SK-N-SH treated with all-trans-retinoic acid at 6 μM for 48 hours (cell line): ENCODE data around the gene TANC2.

Experiments
- SNAI2 ChIP-seq: fragments of 250-450 bp; sonication (Bioruptor Pico); IDR thresholded peaks from 2 replicates; pipeline ENCODE4 v1.5.0; 2020; ENCODE audit warnings: mild to moderate bottlenecking, moderate library complexity
- TF ChIP-seq, protein P1 (sequence below): fragments of 250-450 bp; sonication (Bioruptor Pico); IDR thresholded peaks from 2 replicates; pipeline ENCODE4 v1.5.1; 2021; ENCODE audit warnings: mild to moderate bottlenecking, moderate library complexity

GRCh38 chr17:62995377-62995885 is 29.4 kb downstream of the TANC2 start:
- TF ChIP-seq SNAI2 (CRISPR knock-in tag), result no peak
- TF ChIP-seq, protein P1, sequence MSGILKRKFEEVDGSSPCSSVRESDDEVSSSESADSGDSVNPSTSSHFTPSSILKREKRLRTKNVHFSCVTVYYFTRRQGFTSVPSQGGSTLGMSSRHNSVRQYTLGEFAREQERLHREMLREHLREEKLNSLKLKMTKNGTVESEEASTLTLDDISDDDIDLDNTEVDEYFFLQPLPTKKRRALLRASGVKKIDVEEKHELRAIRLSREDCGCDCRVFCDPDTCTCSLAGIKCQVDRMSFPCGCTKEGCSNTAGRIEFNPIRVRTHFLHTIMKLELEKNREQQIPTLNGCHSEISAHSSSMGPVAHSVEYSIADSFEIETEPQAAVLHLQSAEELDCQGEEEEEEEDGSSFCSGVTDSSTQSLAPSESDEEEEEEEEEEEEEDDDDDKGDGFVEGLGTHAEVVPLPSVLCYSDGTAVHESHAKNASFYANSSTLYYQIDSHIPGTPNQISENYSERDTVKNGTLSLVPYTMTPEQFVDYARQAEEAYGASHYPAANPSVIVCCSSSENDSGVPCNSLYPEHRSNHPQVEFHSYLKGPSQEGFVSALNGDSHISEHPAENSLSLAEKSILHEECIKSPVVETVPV (CRISPR knock-in tag), result no peak
